MCF 10A (cell line): ENCODE results near the gene CORIN. TPM values are rescaled to one million over a fixed set of nuclear protein-coding genes. Genes with fewer than 3 reads are reported as not detected.

Source experiments
- BruUV-seq: library from RNA; stranded (reverse); fragments of 400-500 nt; replicated peaks from 2 replicates; lab custom pipeline; 2021; lab: Mats Ljungman, UMichigan
- CTCF ChIA-PET: fragments of 300-600 bp; sonication (Branson Sonifier 250); formaldehyde crosslinking; extraction: SDS; loops from one replicate; lab custom pipeline; 2021; ENCODE audit warnings: antibody characterized with exemption, inconsistent platforms; lab: Yijun Ruan, JAX
- POLR2A ChIA-PET: fragments of 300-600, 350-650 bp; sonication (Branson Sonifier 250); formaldehyde crosslinking; extraction: SDS; loops from one replicate; lab custom pipeline; 2020; ENCODE audit warnings: antibody characterized with exemption, inconsistent platforms; lab: Yijun Ruan, JAX
- DNase-seq: peaks from one replicate; pipeline ENCODE4 v3.0.0-alpha.2; 2018; ENCODE audit not compliant: unreplicated experiment
- H3K27ac Mint-ChIP-seq: one replicate; pipeline ENCODE4 v1.8.0; 2022; ENCODE audit warnings: mild to moderate bottlenecking, low read depth, mixed read lengths; ENCODE audit not compliant: unreplicated experiment
- H3K27me3 Mint-ChIP-seq: one replicate; pipeline ENCODE4 v1.8.0; 2022; ENCODE audit warnings: mixed read lengths; ENCODE audit not compliant: insufficient read depth, unreplicated experiment
- H3K36me3 Mint-ChIP-seq: one replicate; pipeline ENCODE4 v1.8.0; 2022; ENCODE audit warnings: mild to moderate bottlenecking, moderate library complexity, mixed read lengths; ENCODE audit not compliant: insufficient read depth, unreplicated experiment
- H3K4me1 Mint-ChIP-seq: one replicate; pipeline ENCODE4 v1.8.0; 2022; ENCODE audit warnings: mixed read lengths; ENCODE audit not compliant: insufficient read depth, unreplicated experiment
- H3K4me3 Mint-ChIP-seq: one replicate; pipeline ENCODE4 v1.8.0; 2022; ENCODE audit warnings: mild to moderate bottlenecking, moderate library complexity, mixed read lengths; ENCODE audit not compliant: unreplicated experiment
- H3K9me3 Mint-ChIP-seq: one replicate; pipeline ENCODE4 v1.8.0; 2022; ENCODE audit warnings: mixed read lengths; ENCODE audit not compliant: unreplicated experiment
- intact Hi-C: fragments of 100-400 bp; cut with micrococcal nuclease; formaldehyde crosslinking; loops from 2 replicates; pipeline ENCODE4 v1.14.1; 2022
- total RNA-seq: library from RNA; stranded (reverse); gene quantifications from 2 replicates; pipeline ENCODE4 v1.2.3, GENCODE V29; 2022
- TF ChIP-seq, protein P1 (sequence below): fragments of 200-600 bp; IDR thresholded peaks from one replicate; pipeline ENCODE4 v1.8.0; 2022; ENCODE audit warnings: antibody characterized with exemption, mild to moderate bottlenecking; ENCODE audit not compliant: unreplicated experiment

CORIN gene
- total RNA-seq, 1 experiment from 2014 or later, result 1.0 TPM

DNA sequence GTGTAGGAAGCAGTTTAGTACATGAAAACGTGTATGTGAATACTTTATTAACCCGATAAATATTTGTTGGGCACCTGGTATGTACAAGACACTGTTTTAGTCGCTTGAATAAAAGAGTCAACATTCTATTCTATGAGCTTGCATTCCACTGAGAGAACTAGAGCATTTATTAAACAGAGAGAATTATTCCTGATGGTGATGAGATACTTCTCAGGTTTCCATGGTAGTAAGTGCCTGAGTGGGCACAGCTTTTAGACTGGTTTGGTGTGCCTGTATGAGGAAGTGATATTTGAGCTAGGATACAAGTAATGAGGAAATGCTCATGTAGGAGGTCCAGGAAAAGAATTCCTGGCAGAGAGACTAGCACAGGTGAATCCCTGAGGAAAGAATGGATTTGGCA, 258.6 kb downstream of the CORIN start:
- no peaks in the 10 kb centered on the region for H3K9me3 Mint-ChIP-seq
- no peaks in the 10 kb centered on the region for H3K27me3 Mint-ChIP-seq
- intact Hi-C loops, result no loop called here
- BruUV-seq, result no TSS peak
- no peak overlapping the region for H3K27ac Mint-ChIP-seq
- ChIA-PET CTCF (interaction anchor here (0.7 kb wide), 1 partner anchor 1853 kb away, joined by 4 read pairs; no protein-coding TSS in a partner anchor), POLR2A (no interaction called here)
- no peak overlapping the region for H3K4me3 Mint-ChIP-seq
- no peak for DNase-seq
- no peaks in the 10 kb centered on the region for H3K4me1 Mint-ChIP-seq
- peaks cover 27% of the 10 kb centered on the region for H3K36me3 Mint-ChIP-seq
- TF ChIP-seq, protein P1, sequence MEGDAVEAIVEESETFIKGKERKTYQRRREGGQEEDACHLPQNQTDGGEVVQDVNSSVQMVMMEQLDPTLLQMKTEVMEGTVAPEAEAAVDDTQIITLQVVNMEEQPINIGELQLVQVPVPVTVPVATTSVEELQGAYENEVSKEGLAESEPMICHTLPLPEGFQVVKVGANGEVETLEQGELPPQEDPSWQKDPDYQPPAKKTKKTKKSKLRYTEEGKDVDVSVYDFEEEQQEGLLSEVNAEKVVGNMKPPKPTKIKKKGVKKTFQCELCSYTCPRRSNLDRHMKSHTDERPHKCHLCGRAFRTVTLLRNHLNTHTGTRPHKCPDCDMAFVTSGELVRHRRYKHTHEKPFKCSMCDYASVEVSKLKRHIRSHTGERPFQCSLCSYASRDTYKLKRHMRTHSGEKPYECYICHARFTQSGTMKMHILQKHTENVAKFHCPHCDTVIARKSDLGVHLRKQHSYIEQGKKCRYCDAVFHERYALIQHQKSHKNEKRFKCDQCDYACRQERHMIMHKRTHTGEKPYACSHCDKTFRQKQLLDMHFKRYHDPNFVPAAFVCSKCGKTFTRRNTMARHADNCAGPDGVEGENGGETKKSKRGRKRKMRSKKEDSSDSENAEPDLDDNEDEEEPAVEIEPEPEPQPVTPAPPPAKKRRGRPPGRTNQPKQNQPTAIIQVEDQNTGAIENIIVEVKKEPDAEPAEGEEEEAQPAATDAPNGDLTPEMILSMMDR, result no peak

GRCh38 chr4:47577779-47578553, 259.9 kb downstream of the CORIN start:
- no peak overlapping the region for H3K4me3 Mint-ChIP-seq
- TF ChIP-seq, protein P1, result no peak
- H3K36me3 Mint-ChIP-seq, result peaks cover 35% of the 10 kb centered on the region
- CTCF ChIA-PET, result interaction anchor here (1.1 kb wide), 1 partner anchor 13 kb away, joined by 3 read pairs; no protein-coding TSS in a partner anchor
- H3K9me3 Mint-ChIP-seq, result no peaks in the 10 kb centered on the region
- H3K27ac Mint-ChIP-seq, result no peak overlapping the region
- no peaks in the 10 kb centered on the region for H3K27me3 Mint-ChIP-seq
- H3K4me1 Mint-ChIP-seq, result no peaks in the 10 kb centered on the region
- intact Hi-C loops, result no loop called here
- POLR2A ChIA-PET, result no interaction called here
- DNase-seq, result no peak
- no TSS peak for BruUV-seq

- TF ChIP-seq, protein P1, result no peak
- Mint-ChIP-seq H3K27me3 (no peaks in the 10 kb centered on the region), H3K36me3 (peaks cover 46% of the 10 kb centered on the region), H3K4me3 (no peak overlapping the region), H3K9me3 (no peaks in the 10 kb centered on the region), H3K27ac (no peak overlapping the region), H3K4me1 (no peaks in the 10 kb centered on the region)
- BruUV-seq, result no TSS peak
- no peak for DNase-seq
- intact Hi-C loops, result no loop called here
- POLR2A ChIA-PET, result no interaction called here
- CTCF ChIA-PET, result interaction anchor here (0.6 to 1.6 kb wide), 4 partner anchors 8 to 46 kb away, joined by 3 to 5 read pairs (median 4); no protein-coding TSS in a partner anchor
These were observed 264.9 kb downstream of the CORIN start for GRCh38 chr4:47572981-47573380.

DNA sequence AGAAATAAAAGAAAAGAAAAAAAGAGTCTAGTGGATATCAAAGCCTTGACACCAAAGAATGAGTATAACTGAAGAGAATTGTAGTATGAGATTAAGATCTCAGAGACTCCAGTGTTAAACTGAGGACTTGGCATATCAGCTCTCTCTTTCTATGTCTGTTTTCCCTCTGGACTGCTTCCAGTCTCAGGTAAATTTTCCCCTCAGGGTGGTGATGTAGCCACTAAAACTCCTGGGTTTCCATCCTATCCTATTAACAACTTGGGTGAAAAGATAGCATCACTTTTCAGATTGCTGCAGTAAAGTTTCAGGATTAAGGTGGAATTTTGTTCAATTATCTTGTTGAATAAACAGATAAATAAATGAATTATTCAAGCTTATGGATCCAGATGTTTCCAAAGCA, 267.1 kb downstream of the CORIN start:
- no TSS peak for BruUV-seq
- intact Hi-C loops, result no loop called here
- DNase-seq, result no peak
- H3K4me1 Mint-ChIP-seq, result no peaks in the 10 kb centered on the region
- H3K27me3 Mint-ChIP-seq, result no peaks in the 10 kb centered on the region
- H3K9me3 Mint-ChIP-seq, result no peaks in the 10 kb centered on the region
- H3K36me3 Mint-ChIP-seq, result peaks cover 35% of the 10 kb centered on the region
- no peak overlapping the region for H3K27ac Mint-ChIP-seq
- CTCF ChIA-PET, result no interaction called here
- H3K4me3 Mint-ChIP-seq, result no peak overlapping the region
- POLR2A ChIA-PET, result no interaction called here
- TF ChIP-seq, protein P1, result no peak
